GM18520 (cell line): ENCODE measurements around the gene HRG.

Experiments used
- ATAC-seq: cut with Tn5 transposase; IDR thresholded peaks from one replicate; pipeline ENCODE4 v1.9.1; 2021; ENCODE audit not compliant: unreplicated experiment

The HRG gene

GRCh38 chr3:186638259-186638658 is 27.6 kb upstream of the HRG start:
- ATAC-seq, result no peak

- no peak for ATAC-seq
Measured at GRCh38 chr3:186639778-186640472, 25.9 kb upstream of the HRG start, which contains the start of gene FETUB. Gene FETUB (plus strand): TSS chr3:186640399. CDS start chr3:186640461, 62 bp downstream.

GRCh38 chr3:186640473-186640818 is 25.4 kb upstream of the HRG start:
- no peak for ATAC-seq

- no peak for ATAC-seq
Measured at GRCh38 chr3:186640929-186641328, 24.9 kb upstream of the HRG start.

GRCh38 chr3:186642014-186642413 is 23.8 kb upstream of the HRG start:
- no peak for ATAC-seq

- ATAC-seq, result no peak
Measured at GRCh38 chr3:186643493-186643892, 22.3 kb upstream of the HRG start.

- ATAC-seq, result no peak
Measured at GRCh38 chr3:186644683-186645082, 21.1 kb upstream of the HRG start.

- ATAC-seq, result no peak
Measured at GRCh38 chr3:186646106-186646505, 19.7 kb upstream of the HRG start.

GRCh38 chr3:186646841-186647240 is 19.0 kb upstream of the HRG start:
- no peak for ATAC-seq

GRCh38 chr3:186648851-186649250 is 17.0 kb upstream of the HRG start:
- no peak for ATAC-seq

- no peak for ATAC-seq
Measured at GRCh38 chr3:186651678-186652215, 14.1 kb upstream of the HRG start.

GRCh38 chr3:186653080-186653707 is 12.6 kb upstream of the HRG start:
- ATAC-seq, result peak; percentile 53

- ATAC-seq, result no peak
Measured at GRCh38 chr3:186653984-186654383, 11.8 kb upstream of the HRG start.

- no peak for ATAC-seq
Measured at GRCh38 chr3:186663361-186664118, 2.3 kb upstream of the HRG start.

GRCh38 chr3:186664119-186664495 is 1.7 kb upstream of the HRG start:
- ATAC-seq, result no peak

GRCh38 chr3:186664506-186664905 is 1.3 kb upstream of the HRG start:
- no peak for ATAC-seq

GRCh38 chr3:186668426-186668825 is 2.6 kb downstream of the HRG start:
- ATAC-seq, result no peak

GRCh38 chr3:186669378-186670084 is 3.7 kb downstream of the HRG start:
- ATAC-seq, result no peak

- no peak for ATAC-seq
Measured at GRCh38 chr3:186670155-186670554, 4.3 kb downstream of the HRG start.

GRCh38 chr3:186671051-186671450 is 5.2 kb downstream of the HRG start:
- ATAC-seq, result no peak

GRCh38 chr3:186678604-186679003 is 12.8 kb downstream of the HRG start:
- ATAC-seq, result no peak
